HPDE6-E6E7 (cell line): ENCODE results near the gene APOBEC3B.
"Not testable (repeated sequence)": the region's sequence is repeated elsewhere in the genome, so short reads cannot be mapped to it uniquely, and the experiment has no call there.

ENCODE experiments used
- DNase-seq: peaks from one replicate; pipeline ENCODE4 v3.0.0; 2011; ENCODE audit warnings: missing footprints; ENCODE audit errors: extremely low spot score

Gene APOBEC3B

GRCh38 chr22:39031434-39032295 lies 49.5 kb downstream of the APOBEC3B start:
- DNase-seq: not testable (repeated sequence)

- not testable (repeated sequence) for DNase-seq
These were observed 54.9 kb downstream of the APOBEC3B start for GRCh38 chr22:39037071-39037470.

- no peak for DNase-seq
These were observed 57.4 kb downstream of the APOBEC3B start for GRCh38 chr22:39039306-39040126.

GRCh38 chr22:39040155-39040537 lies 58.0 kb downstream of the APOBEC3B start:
- DNase-seq: not testable (repeated sequence)

GRCh38 chr22:39040538-39041296 lies 58.6 kb downstream of the APOBEC3B start, which contains the start of gene APOBEC3F:
APOBEC3F (plus strand) TSS chr22:39040864; CDS start chr22:39040961, 97 bp downstream.
- not testable (repeated sequence) for DNase-seq

- DNase-seq: no peak
These were observed 59.8 kb downstream of the APOBEC3B start for GRCh38 chr22:39041908-39042307.
